GM21447 (cell line): ENCODE data around the gene GRID1.

ENCODE experiments used
- ATAC-seq: cut with Tn5 transposase; IDR thresholded peaks from one replicate; pipeline ENCODE4 v1.9.1; 2021; ENCODE audit not compliant: unreplicated experiment

Gene GRID1

GRCh38 chr10:86295351-86295750 lies 71.2 kb downstream of the GRID1 start:
- ATAC-seq: no peak

- no peak for ATAC-seq
Measured at GRCh38 chr10:86294346-86295265, 72.0 kb downstream of the GRID1 start.

GRCh38 chr10:86293396-86293791 lies 73.2 kb downstream of the GRID1 start:
- no peak for ATAC-seq

- ATAC-seq: no peak
Measured at GRCh38 chr10:86292462-86293395, 73.9 kb downstream of the GRID1 start.

GRCh38 chr10:86291616-86292340 lies 74.8 kb downstream of the GRID1 start:
- ATAC-seq: no peak

GRCh38 chr10:86290933-86291615 lies 75.5 kb downstream of the GRID1 start:
- no peak for ATAC-seq

- ATAC-seq: no peak
Measured at GRCh38 chr10:86289577-86289868, 77.1 kb downstream of the GRID1 start.

- ATAC-seq: no peak
Measured at GRCh38 chr10:86288695-86289576, 77.7 kb downstream of the GRID1 start.

GRCh38 chr10:86287966-86288579 lies 78.5 kb downstream of the GRID1 start:
- no peak for ATAC-seq

- ATAC-seq: peak; percentile 39
Measured at GRCh38 chr10:86287110-86287793, 79.3 kb downstream of the GRID1 start.

GRCh38 chr10:86286236-86287109 lies 80.1 kb downstream of the GRID1 start:
- no peak for ATAC-seq

- ATAC-seq: no peak
Measured at GRCh38 chr10:86285136-86285790, 81.3 kb downstream of the GRID1 start.

- ATAC-seq: no peak
Measured at GRCh38 chr10:86284355-86285105, 82.1 kb downstream of the GRID1 start.

GRCh38 chr10:86283466-86284287 lies 82.9 kb downstream of the GRID1 start:
- ATAC-seq: no peak

GRCh38 chr10:86282664-86283465 lies 83.7 kb downstream of the GRID1 start:
- no peak for ATAC-seq
